Hematopoietic multipotent progenitor cell (in vitro differentiated cells): Measurements from ENCODE around the gene OLFM1. TPM values are rescaled to one million over a fixed set of nuclear protein-coding genes. Genes with fewer than 3 reads are reported as not detected.
"Not testable (repeated sequence)": the region's sequence is repeated elsewhere in the genome, so short reads cannot be mapped to it uniquely, and the experiment has no call there.

Experiments
- DNase-seq, 3 donors: peaks; one replicate each; pipeline ENCODE4 v3.0.0-alpha.2; 2011 to 2015; ENCODE audit warnings: low read depth in 2 of 3, low spot score in 2 of 3
- total RNA-seq: library from RNA; depleted of rRNA; stranded (reverse); fragments of >200 nt; gene quantifications from one replicate; pipeline ENCODE4 v1.2.3, GENCODE V29; 2012

Gene OLFM1
- total RNA-seq, 1 donor, result 0.27 TPM

GRCh38 chr9:135147474-135147805, 60.0 kb downstream of the OLFM1 start:
- DNase-seq, result no peak

- no peak for DNase-seq
Observed at GRCh38 chr9:135147938-135148337, 60.5 kb downstream of the OLFM1 start.

GRCh38 chr9:135148386-135148785, 60.9 kb downstream of the OLFM1 start:
- DNase-seq, result no peak

- DNase-seq, result not testable (repeated sequence)
Observed at GRCh38 chr9:135149901-135150300, 62.4 kb downstream of the OLFM1 start.

- DNase-seq, result no peak
Observed at GRCh38 chr9:135150981-135151380, 63.5 kb downstream of the OLFM1 start.

GRCh38 chr9:135151757-135152613, 64.5 kb downstream of the OLFM1 start:
- DNase-seq, result no peak

- DNase-seq, result no peak
Observed at GRCh38 chr9:135152614-135153334, 65.3 kb downstream of the OLFM1 start.

GRCh38 chr9:135154050-135154615, 66.7 kb downstream of the OLFM1 start:
- DNase-seq, result no peak

- no peak for DNase-seq
Observed at GRCh38 chr9:135155396-135155795, 67.9 kb downstream of the OLFM1 start.

- peak in 2 of 3 donors; percentile 28 to 49 for DNase-seq
Observed at GRCh38 chr9:135156525-135157510, 69.3 kb downstream of the OLFM1 start.

- no peak for DNase-seq
Observed at GRCh38 chr9:135157856-135158563, 70.5 kb downstream of the OLFM1 start.

- no peak for DNase-seq
Observed at GRCh38 chr9:135158564-135158937, 71.1 kb downstream of the OLFM1 start.

GRCh38 chr9:135159801-135160200, 72.3 kb downstream of the OLFM1 start:
- DNase-seq, result no peak

GRCh38 chr9:135160862-135161261, 73.4 kb downstream of the OLFM1 start:
- DNase-seq, result no peak

- DNase-seq, result not testable (repeated sequence)
Observed at GRCh38 chr9:135162599-135162998, 75.1 kb downstream of the OLFM1 start.

GRCh38 chr9:135163023-135163780, 75.7 kb downstream of the OLFM1 start:
- no peak for DNase-seq

- DNase-seq, result no peak
Observed at GRCh38 chr9:135164036-135164435, 76.6 kb downstream of the OLFM1 start.

- DNase-seq, result no peak
Observed at GRCh38 chr9:135165003-135165711, 77.7 kb downstream of the OLFM1 start.
